ENCODE results near the gene SDK1. TPM values are rescaled to one million over a fixed set of nuclear protein-coding genes. Genes with fewer than 3 reads are reported as not detected.

The SDK1 gene
- total and polyA plus RNA-seq, 2 experiments from 2014 or later = not detected

- H3K27ac ChIP-seq = no peak overlapping the region
- no peak overlapping the region for H3K4me2 ChIP-seq (ENCODE audit: unreplicated experiment)
- no peak overlapping the region for H3K4me3 ChIP-seq
- WGBS, 2 experiments (ENCODE audit: low coverage in 1 of 2, low lambda C conversion rate in 2 of 2, missing lambda C conversion rate in 2 of 2) = 86 to 87% methylated on average over 23 to 43 of the region's 43 CpGs
- in situ Hi-C loops (cut with MboI) = no loop called here
- no peaks in the 10 kb centered on the region for H3K9me2 ChIP-seq (ENCODE audit: insufficient read depth)
- TF ChIP-seq EZH2phosphoT487 (IDR thresholded peaks at IDR 0.05; ENCODE audit: insufficient read depth, low read depth) (no peak), EZH2 (IDR thresholded peaks at IDR 0.05; ENCODE audit: insufficient read depth, poor library complexity, severe bottlenecking) (no peak)
- H3K79me2 ChIP-seq (ENCODE audit: insufficient read depth) = no peaks in the 10 kb centered on the region
- H3K9ac ChIP-seq = no peak overlapping the region
- H3K27me3 ChIP-seq (replicated peaks; ENCODE audit: insufficient read depth) = no peaks in the 10 kb centered on the region
- no peak overlapping the region for H2AFZ ChIP-seq
- no peaks in the 10 kb centered on the region for H3K36me3 ChIP-seq (ENCODE audit: low read depth)
- no peaks in the 10 kb centered on the region for H3K9me3 ChIP-seq (ENCODE audit: low read depth)
- H4K20me1 ChIP-seq (ENCODE audit: insufficient read depth) = no peaks in the 10 kb centered on the region
- no peaks in the 10 kb centered on the region for H3F3A ChIP-seq (ENCODE audit: insufficient read depth)
- H3K4me1 ChIP-seq (ENCODE audit: insufficient read depth) = no peaks in the 10 kb centered on the region
- no peak for DNase-seq
Observed at GRCh38 chr7:4265066-4265465, 964.0 kb downstream of the SDK1 start.

- no peak for TF ChIP-seq EZH2 (IDR thresholded peaks at IDR 0.05; ENCODE audit: insufficient read depth, poor library complexity, severe bottlenecking)
- TF ChIP-seq EZH2phosphoT487 (IDR thresholded peaks at IDR 0.05; ENCODE audit: insufficient read depth, low read depth) = no peak
- Histone ChIP-seq H3K4me3 (no peak overlapping the region), H3K79me2 (ENCODE audit: insufficient read depth) (no peaks in the 10 kb centered on the region), H3F3A (ENCODE audit: insufficient read depth) (no peaks in the 10 kb centered on the region), H4K20me1 (ENCODE audit: insufficient read depth) (no peaks in the 10 kb centered on the region), H3K9me3 (ENCODE audit: low read depth) (no peaks in the 10 kb centered on the region), H2AFZ (no peak overlapping the region), H3K4me2 (ENCODE audit: unreplicated experiment) (no peak overlapping the region), H3K9ac (no peak overlapping the region), H3K4me1 (ENCODE audit: insufficient read depth) (no peaks in the 10 kb centered on the region), H3K36me3 (ENCODE audit: low read depth) (no peaks in the 10 kb centered on the region), H3K27ac (no peak overlapping the region), H3K27me3 (replicated peaks; ENCODE audit: insufficient read depth) (no peaks in the 10 kb centered on the region), H3K9me2 (ENCODE audit: insufficient read depth) (no peaks in the 10 kb centered on the region)
- DNase-seq = no peak
- 65 to 75% methylated on average over 14 to 15 of the region's 15 CpGs for WGBS, 2 experiments (ENCODE audit: low coverage in 1 of 2, low lambda C conversion rate in 2 of 2, missing lambda C conversion rate in 2 of 2)
- in situ Hi-C loops (cut with MboI) = no loop called here
Observed at GRCh38 chr7:4265676-4266075, 964.6 kb downstream of the SDK1 start.

- Histone ChIP-seq H4K20me1 (ENCODE audit: insufficient read depth) (no peaks in the 10 kb centered on the region), H3K4me2 (ENCODE audit: unreplicated experiment) (no peak overlapping the region), H3K27me3 (replicated peaks; ENCODE audit: insufficient read depth) (no peaks in the 10 kb centered on the region), H3K36me3 (ENCODE audit: low read depth) (no peaks in the 10 kb centered on the region), H3K79me2 (ENCODE audit: insufficient read depth) (no peaks in the 10 kb centered on the region), H3K9ac (no peak overlapping the region), H2AFZ (no peak overlapping the region), H3K4me3 (no peak overlapping the region), H3F3A (ENCODE audit: insufficient read depth) (no peaks in the 10 kb centered on the region), H3K9me3 (ENCODE audit: low read depth) (no peaks in the 10 kb centered on the region), H3K27ac (no peak overlapping the region), H3K9me2 (ENCODE audit: insufficient read depth) (no peaks in the 10 kb centered on the region), H3K4me1 (ENCODE audit: insufficient read depth) (no peaks in the 10 kb centered on the region)
- TF ChIP-seq EZH2phosphoT487 (IDR thresholded peaks at IDR 0.05; ENCODE audit: insufficient read depth, low read depth) = no peak
- TF ChIP-seq EZH2 (IDR thresholded peaks at IDR 0.05; ENCODE audit: insufficient read depth, poor library complexity, severe bottlenecking) = no peak
- in situ Hi-C loops (cut with MboI) = no loop called here
- 62 to 64% methylated on average over 21 of the region's 21 CpGs for WGBS, 2 experiments (ENCODE audit: low coverage in 1 of 2, low lambda C conversion rate in 2 of 2, missing lambda C conversion rate in 2 of 2)
- DNase-seq = no peak
Observed at GRCh38 chr7:4266270-4267040, 965.4 kb downstream of the SDK1 start.

DNA sequence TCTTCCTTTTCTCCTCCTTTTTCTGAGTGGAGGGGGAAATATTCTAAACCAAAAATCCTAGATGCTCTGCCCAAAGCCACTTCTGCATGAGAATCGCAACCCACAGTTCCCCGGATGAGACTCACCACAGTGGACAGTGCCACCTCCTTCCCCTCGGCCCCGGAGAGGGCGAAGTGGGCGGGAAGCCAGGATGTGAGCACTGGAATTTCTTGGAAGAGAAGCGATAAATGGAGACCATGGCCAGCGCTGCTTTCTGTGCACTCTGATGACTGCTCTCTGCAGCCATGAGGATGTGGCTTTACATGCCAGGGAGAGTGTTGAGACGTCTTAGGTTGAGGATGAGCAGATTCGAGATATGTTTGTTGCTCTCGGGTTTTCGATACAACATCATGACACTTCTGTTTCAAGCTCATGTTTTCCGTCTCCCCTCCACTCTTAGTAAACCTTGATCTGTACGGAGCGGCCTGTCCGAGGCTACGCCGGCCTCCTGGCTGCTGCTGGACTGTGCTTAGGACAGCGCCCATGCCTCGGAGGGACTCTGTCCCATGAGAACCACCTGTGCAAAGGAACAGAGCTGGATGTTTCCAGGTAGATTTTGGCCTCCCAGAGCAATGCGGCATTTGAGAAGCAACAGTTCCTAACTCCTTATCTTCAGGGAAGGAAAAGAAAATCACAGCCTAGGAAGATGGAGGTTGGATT, 966.4 kb downstream of the SDK1 start:
- Histone ChIP-seq H3F3A (ENCODE audit: insufficient read depth) (no peaks in the 10 kb centered on the region), H3K9ac (no peak overlapping the region), H3K9me3 (ENCODE audit: low read depth) (no peaks in the 10 kb centered on the region), H3K9me2 (ENCODE audit: insufficient read depth) (no peaks in the 10 kb centered on the region), H2AFZ (no peak overlapping the region), H3K27ac (no peak overlapping the region), H3K4me2 (ENCODE audit: unreplicated experiment) (no peak overlapping the region), H3K27me3 (replicated peaks; ENCODE audit: insufficient read depth) (no peaks in the 10 kb centered on the region), H3K79me2 (ENCODE audit: insufficient read depth) (no peaks in the 10 kb centered on the region), H3K36me3 (ENCODE audit: low read depth) (no peaks in the 10 kb centered on the region), H3K4me1 (ENCODE audit: insufficient read depth) (no peaks in the 10 kb centered on the region), H3K4me3 (no peak overlapping the region), H4K20me1 (ENCODE audit: insufficient read depth) (no peaks in the 10 kb centered on the region)
- in situ Hi-C loops (cut with MboI) = no loop called here
- no peak for TF ChIP-seq EZH2 (IDR thresholded peaks at IDR 0.05; ENCODE audit: insufficient read depth, poor library complexity, severe bottlenecking)
- TF ChIP-seq EZH2phosphoT487 (IDR thresholded peaks at IDR 0.05; ENCODE audit: insufficient read depth, low read depth) = no peak
- 52 to 59% methylated on average over 21 of the region's 21 CpGs for WGBS, 2 experiments (ENCODE audit: low coverage in 1 of 2, low lambda C conversion rate in 2 of 2, missing lambda C conversion rate in 2 of 2)
- no peak for DNase-seq

Measured in GM23248 (cell line).